Loucy (cell line): ENCODE measurements around the gene ALPI.

Experiments used
- CTCF ChIP-seq: fragments of 200-600 bp; sonication (generic); conservative IDR thresholded peaks from 2 replicates; pipeline ENCODE4 v1.5.1; 2014; ENCODE audit warnings: mild to moderate bottlenecking, antibody characterized with exemption, low read length
- EZH2phosphoT487 ChIP-seq: fragments of 200-600 bp; IDR thresholded peaks from 2 replicates; pipeline ENCODE4 v1.6.1; 2018; ENCODE audit warnings: antibody characterized with exemption, mild to moderate bottlenecking, moderate library complexity, borderline replicate concordance

GRCh38 chr2:232458051-232458660, 2.2 kb downstream of the ALPI start:
- TF ChIP-seq CTCF (no peak), EZH2phosphoT487 (no peak)
